HG02840 (cell line): Measurements from ENCODE around the gene IRF9.
"Not testable (repeated sequence)": the region's sequence is repeated elsewhere in the genome, so short reads cannot be mapped to it uniquely, and the experiment has no call there.

Experiments used
- ATAC-seq: cut with Tn5 transposase; IDR thresholded peaks from one replicate; pipeline ENCODE4 v1.9.1; 2021; ENCODE audit warnings: mild to moderate bottlenecking, moderate library complexity, moderate number of reproducible peaks; ENCODE audit not compliant: unreplicated experiment, low FRiP score

IRF9 gene

DNA sequence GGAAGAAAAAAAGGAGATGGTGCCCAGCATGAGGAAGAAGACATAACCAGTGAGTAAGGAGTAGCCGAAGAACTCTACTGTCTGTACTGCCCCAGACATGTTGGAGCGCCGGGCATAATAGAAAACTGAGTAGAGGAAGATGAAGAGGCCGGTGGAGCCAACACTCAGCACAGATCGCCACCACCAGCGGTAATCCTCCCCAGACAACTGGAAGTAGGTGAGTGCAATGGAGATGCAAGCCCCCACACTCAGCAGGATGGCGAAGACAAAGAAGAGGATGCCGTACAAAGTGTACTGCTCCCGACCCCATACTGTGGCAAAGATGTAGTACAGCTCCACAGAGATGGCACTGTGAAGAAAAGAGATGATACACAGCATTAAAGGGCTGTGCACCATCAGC is 28.4 kb downstream of the IRF9 start:
- ATAC-seq: no peak

DNA sequence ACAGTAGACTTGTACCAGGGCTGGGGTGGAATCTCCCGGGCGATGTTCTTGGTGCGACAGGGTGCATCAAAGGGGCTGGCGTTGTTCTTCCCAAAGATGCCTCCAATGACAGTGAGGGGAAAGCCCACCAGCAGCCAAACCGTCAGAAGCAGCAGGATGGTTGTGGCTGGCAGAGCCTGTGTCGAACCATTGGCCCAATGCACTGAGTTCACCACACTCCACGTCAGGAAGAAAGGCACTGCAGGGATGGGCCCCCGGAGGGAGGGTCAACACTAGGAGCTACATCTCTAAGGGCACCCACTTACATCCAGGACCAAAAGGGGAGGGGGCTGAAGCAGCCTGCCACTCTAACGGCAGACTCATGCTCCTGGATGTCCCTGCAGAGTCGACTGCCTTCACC is 29.4 kb downstream of the IRF9 start:
- ATAC-seq: no peak

DNA sequence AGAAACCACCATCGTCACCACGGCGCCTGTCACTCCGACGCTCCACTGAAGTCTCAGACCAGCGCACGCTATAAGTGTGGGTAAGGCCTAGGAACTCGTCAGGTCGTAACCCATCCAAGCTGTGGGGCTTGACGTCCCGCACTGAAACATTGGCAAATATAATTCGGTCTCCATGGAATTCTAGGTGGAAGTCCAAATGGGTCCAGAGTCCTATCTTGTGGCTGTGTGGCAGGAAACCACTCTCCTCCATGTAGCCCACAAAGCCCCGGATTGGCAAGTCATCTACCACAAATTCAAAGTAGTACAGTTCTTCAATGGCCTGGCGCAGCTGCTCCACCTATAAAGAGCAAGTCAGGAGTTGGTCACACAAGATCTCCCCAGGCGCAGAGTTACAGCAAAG is 31.9 kb downstream of the IRF9 start:
- ATAC-seq: no peak

DNA sequence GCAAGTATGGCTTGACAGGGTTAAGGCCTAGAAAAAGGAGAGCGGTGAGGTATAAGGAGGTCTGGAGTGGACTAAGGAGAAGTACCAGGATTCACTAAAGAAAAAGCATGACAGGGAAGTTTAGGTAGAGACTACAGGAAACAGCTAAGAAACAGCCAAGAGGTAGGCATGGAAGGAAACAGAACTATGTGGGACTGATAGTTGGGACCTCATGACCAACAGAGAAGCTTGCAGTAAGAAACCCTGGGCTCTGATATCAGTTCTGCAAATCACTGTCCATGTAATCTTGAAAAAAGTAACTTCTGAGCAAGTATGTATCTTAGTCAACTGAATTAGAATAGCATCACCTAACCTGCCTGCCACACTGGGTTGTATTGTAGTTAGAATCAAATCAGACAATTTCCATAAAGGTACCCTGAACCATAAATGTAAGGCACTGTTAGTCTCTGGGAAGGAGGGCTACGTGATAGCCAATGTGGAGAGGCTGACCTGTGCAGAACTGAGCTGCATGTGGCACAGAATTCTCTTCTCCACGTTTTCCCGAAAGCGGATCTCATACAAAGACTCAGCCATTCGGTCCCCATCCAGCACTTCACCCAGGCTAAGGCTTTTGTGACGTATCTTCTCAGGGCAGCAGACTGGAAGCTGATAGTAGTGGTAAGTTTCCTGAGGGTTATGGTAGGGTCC is 33.3 kb downstream of the IRF9 start:
- ATAC-seq: no peak

DNA sequence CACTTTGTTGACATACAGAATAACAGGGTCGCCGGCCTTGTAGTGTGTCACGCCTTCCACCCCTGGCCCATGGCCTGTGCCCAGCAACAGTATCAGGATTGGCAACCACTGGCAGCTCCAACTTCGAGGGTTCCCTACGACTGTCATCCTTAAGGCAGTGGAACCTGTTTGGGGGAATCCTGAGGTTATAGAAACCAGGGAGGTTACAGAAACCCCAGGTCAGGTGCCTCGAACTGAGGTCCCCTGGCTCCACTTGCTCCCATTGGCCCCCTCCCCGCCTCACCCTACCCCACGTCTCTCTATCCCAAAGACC is 33.8 kb downstream of the IRF9 start:
- no peak for ATAC-seq

DNA sequence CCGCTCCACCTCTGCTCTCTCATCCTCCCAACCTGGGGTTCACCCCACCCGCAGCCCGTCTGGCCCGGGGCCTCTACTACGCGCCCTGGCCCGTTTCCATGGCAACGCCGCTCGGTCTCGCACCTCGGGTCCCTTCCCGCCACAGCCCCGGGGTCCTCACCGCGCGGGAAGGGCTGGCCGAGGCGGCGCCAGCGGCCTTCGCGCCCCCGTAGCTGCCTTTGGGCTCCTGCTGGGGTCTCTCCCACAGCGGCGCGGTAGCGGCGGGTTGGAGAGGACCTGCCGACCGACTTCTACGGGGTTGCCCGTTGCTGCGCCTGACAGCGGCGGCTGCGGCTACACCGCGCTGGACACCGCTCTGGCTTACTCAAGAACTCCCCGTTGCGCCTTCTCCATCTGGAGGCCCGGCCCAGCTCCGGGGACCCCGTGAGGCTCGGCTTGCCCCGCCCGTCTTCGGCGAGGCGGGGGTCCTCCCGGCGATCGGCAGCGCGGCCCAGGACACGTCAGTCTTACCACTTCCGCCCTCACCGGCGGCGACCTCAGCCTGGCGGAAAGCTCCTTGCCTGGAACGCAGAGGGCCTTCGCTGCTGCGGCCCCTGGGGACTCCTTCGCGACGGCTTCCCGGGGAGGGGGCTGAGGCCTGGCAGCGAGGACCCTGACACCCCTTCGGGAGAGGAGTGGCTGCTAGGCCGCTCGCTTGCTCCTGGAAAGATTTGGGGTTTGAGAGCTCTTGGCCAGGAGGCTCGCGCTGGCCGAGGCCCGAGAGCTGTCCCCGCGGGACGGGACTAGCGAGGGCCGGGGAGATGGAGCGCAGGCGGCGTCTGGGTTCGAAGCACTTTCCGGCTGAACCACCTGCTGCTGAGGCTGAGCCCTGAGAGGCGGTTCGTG is 34.4 kb downstream of the IRF9 start, which contains the start of gene TM9SF1:
Gene TM9SF1 (minus strand): TSS at position 256 of the 885 bp plus-strand sequence. CDS start 422 bp downstream, outside the sequence.
- peak; percentile 71 for ATAC-seq

DNA sequence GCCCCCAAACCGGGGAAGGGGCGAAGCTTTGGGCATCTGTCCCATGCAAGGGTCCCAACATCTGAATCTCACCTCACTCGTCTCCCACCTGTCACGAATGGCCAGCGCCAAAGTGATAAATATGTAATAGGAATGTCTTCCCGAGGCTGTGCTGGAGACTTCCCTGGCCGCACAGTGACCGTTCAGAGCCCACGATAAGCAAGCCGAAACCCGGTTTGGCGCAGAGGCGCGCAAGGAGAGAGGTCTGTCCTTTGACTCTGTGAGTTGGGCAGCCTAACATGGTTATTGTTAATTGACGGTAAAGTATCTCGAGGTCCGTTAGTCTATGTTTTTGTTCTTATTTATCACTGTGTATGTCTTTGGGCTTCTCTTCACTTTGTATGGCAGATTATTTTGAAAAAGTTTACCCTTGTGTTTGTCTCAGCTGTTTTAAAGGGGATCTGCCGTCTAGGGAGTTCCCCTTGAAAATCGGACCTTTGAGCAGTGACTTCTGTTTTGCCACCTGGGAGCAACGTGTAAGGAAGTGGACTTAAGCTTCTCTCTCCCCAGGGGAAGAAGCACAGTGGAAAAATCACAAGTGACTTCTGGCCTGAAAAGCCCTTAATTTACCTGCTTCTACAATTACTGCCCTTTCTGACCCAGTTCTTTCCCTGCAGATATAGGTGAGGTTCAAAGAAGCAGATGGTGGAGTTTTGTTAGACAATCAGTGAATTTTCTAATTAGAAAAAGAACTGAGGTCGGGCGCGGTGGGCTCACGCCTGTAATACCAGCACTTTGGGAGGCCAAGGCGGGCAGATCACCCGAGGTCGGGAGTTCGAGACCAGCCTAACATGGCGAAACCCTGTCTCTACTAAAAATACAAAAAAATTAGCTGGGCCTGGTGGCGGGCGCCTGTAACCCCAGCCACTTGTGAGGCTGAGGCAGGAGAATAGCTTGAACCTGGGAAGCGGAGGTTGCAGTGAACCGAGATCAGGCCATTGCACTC is 35.3 kb downstream of the IRF9 start:
- peak; percentile 21 for ATAC-seq

DNA sequence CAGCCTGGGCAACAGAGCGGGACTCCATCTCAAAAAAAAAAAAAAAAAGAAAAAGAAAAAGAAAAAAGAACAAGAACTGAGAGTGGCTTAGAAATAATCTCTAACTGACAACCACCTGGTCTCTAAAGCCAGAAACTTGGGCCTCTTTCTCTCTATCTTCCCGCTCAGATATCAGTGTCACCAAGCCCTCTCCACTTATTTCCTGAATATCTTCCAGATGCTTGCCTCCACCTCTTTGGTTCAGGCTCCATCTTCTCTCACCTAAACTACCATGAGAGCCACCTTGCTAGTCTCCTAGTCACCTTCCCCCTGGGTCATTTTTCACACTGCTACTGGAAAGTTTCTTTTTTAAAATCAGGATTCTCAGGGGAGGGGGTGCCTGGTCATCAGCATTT is 36.0 kb downstream of the IRF9 start:
- no peak for ATAC-seq

DNA sequence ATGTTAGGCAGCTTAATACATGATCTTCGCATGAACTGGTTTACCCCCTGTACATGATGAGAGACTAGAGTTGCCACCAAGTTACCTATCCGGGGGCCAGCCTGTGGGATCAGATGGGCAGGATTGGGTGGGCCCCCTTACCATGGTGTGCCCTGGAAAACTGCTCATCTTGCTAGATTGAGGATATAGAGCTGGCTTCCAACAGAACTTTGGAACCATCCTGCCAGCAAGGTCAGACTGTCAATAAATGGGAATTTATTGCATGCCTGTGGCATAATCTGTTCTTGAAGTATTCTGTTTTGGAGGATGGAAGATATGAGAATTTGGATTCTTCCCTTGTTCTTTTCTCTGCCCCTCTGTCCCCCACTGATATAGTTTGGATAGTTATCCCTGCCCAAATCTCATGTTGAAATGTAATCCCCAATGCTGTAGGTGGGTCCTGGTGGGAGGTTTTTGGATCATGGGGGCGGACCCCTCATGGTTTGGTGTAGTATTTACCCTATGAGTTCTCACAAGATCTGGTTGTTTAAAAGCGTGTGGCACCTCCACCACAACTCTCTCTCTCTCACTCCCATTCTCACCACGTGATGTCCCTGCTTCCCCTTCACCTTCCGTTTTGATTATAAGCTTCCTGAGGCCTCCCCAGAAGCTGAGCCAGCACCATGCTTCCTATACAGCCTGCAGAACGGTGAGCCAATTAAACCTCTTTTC is 37.9 kb downstream of the IRF9 start:
- ATAC-seq: no peak

DNA sequence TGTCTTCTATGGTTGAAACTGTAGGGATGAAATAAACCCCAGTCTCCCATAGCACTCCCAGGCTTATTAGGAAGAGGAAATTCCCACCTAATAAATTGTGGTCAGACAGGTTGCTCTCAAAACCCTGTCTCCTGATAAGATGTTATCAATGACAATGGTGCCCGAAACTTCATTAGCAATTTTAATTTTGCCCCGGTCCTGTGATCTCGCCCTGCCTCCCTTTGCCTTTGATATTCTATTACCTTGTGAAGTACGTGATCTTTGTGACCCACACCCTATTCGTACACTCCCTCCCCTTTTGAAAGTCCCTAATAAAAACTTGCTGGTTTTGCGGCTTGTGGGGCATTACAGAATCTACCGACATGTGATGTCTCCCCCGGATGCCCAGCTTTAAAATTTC is 41.5 kb downstream of the IRF9 start:
- not testable (repeated sequence) for ATAC-seq

DNA sequence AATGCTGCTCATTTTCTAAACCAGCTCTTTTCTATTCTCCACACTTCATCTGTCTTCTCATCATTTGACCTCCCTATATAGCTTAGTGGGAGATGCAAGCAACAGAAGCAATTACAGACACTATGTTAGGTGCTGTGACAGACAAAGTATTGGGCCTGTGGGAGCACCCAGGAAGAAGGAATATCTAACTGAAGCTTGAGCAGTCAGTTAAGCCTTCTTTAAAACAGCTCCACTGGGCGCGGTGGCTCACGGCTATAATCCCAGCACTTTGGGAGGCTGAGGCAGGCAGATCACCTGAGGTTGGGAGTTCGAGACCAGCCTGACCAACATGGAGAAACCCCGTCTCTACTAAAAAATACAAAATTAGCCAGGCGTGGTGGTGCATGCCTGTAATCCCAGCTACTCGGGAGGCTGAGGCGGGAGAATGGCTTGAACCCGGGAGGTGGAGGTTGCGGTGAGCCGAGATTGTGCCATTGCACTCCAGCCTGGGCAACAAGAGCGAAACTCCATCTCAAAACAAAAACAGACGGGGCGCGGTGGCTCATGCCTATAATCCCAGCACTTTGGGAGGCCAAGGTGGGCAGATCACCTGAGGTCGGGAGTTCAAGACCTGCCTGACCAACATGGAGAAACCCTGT is 42.3 kb downstream of the IRF9 start:
- not testable (repeated sequence) for ATAC-seq

DNA sequence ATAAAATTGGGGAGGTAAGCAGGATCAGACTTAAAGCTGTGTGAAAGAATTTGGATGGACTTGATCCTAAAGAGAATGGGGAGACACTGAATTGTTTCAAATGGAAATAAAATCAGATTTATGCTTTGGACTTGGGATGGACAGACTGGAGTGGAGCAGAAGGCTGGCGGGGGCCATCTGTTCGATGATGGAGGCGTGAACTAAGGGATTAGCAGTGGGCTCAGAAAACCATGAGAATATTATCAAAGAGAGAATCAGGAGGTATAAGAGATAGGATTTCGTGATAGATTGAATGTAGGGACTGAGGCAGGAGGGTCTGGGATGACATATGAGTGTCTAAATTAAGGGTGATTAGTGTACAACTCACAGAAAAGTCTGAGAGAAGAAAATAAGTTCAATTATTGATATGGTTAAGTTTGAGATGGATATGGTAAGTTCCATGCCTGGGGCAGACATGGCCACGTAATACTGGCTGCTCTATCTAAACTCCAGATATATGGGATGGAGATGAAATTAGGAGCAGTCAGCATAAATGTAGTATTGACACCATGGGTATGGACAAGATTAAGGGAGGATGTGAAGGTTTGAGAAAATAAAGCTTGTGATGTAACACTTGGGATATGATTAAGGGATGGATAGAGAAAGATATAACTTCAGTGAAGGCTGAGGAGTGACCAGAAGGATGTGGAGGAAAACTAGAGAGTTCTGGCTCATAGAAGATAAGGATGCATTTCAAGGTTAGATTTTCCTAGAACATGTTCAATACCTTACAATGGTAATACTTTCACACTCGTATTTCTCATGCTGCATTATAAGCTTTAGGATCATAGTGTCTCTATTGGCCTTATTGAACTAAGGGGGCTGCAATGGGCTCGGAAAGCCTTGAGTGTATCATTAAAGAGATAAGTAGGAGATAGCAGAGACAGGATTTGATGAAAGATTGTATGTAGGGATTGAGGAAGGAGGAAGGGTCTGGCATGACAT is 43.4 kb downstream of the IRF9 start:
- ATAC-seq: no peak

DNA sequence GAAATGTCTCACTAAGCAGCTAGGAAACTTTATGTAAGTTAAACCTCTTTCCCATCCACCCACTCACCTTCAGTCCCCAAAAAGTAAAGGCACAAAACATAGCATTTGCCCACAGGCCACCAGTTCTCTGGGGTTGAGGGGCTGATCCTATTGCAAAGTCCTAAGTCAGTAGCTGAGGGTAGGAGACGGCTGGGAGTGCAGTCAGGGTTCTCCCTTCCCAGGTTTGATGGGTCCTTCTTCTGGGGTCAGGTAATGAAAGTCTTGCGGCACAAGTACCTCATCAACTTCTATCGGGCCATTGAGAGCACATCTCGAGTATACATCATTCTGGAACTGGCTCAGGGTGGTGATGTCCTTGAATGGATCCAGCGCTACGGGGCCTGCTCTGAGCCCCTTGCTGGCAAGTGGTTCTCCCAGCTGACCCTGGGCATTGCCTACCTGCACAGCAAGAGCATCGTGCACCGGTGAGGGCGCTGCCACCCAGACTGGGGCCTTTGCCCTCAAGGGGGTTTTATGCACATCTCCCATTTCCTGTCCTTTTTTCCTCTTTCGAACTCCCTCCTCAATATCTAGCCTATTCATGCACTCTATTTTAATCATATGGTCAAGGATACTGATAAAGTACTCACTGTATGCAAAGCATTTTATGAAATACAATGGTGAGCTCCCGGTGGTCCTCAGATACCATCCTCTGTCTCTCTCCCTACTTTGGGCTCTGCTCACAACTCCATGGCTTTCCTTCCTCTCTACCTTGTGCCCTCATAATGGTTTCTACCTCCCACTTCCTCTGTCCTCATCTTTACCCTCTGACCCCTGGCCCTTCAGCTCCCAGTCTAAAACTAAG is 45.4 kb downstream of the IRF9 start:
- ATAC-seq: no peak

DNA sequence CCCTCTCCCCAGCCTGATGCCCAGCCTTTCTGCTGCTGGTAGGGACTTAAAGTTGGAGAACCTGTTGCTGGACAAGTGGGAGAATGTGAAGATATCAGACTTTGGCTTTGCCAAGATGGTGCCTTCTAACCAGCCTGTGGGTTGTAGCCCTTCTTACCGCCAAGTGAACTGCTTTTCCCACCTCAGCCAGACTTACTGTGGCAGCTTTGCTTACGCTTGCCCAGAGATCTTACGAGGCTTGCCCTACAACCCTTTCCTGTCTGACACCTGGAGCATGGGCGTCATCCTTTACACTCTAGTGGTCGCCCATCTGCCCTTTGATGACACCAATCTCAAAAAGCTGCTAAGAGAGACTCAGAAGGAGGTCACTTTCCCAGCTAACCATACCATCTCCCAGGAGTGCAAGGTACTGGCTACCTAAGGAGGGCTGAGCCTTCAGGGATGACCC is 46.1 kb downstream of the IRF9 start:
- no peak for ATAC-seq

DNA sequence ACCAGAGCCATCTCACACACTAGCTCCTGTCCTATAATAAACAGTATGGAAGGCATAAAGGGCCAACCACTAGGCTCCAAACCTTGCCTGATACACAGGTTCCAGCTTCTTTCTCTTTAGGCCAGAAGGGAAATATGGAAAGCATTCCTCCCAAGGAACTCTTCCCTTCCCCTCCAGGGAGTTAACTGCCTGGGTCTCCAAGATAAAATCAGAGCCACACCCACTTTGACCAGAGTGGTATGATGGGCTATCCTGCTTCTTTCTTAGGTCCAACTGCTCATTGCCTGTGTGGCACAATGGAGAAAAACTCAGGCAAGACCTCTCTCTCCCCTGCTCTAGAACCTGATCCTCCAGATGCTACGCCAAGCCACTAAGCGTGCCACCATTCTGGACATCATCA is 46.6 kb downstream of the IRF9 start:
- no peak for ATAC-seq

DNA sequence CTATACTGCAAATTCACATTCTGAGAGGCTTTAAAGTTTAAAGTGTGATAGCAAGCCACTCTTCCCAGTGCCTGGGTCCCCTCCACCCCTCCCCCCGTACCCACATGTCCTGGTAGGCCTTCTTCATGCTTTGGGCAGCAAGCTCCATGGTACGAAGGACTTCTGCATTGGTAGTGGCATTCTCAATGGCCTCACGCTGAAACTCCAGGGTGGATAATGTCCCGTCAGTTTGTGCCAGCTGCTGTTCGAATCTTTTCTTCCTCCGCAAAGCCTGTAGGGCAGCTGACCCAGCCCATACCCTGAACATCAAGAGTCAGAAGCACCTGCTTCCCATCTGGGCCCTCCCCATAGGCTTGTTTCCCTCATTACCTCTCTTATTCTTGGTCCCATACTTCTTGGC is 50.2 kb downstream of the IRF9 start:
- ATAC-seq: no peak
